Measurements from ENCODE around the gene CCKAR. TPM values are rescaled to one million over a fixed set of nuclear protein-coding genes. Genes with fewer than 3 reads are reported as not detected.

Gene CCKAR
- total RNA-seq, 1 experiment from 2014 or later = not detected

DNA sequence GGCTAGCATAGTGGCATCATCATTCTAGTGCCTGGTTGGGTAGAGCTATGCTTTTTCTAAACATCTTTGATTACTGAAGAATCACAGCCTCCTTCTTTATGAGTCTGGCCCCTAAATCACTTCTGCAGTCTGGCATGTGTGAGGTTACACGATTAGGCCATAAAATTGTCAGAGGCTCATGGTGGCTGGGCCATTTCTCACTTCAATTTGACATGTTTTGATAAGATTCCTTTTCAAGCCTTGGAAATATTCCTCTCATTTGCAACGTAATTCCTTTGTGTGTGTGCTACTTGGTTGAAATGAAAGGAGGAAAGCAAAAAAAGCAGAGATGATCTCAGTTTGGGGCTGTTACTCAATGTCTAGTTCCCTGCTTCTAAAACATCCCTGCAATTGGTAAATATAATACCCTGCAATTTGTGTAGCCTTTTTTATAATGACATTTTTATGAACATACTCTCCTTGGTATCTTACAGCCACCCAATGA is 6.2 kb downstream of the CCKAR start:
- Mint-ChIP-seq H3K27ac (no peak overlapping the region), H3K4me3 (no peak overlapping the region), H3K9me3 (peaks cover 3% of the 10 kb centered on the region; the same call in 1 of the 2 replicates), H3K27me3 (ENCODE audit: low read depth) (no peaks in the 10 kb centered on the region), H3K36me3 (no peaks in the 10 kb centered on the region), H3K4me1 (peaks cover 4% of the 10 kb centered on the region; the same call in 1 of the 2 replicates)
- no peak for TF ChIP-seq CTCF (IDR thresholded peaks at IDR 0.05)
- TF ChIP-seq, protein P1, sequence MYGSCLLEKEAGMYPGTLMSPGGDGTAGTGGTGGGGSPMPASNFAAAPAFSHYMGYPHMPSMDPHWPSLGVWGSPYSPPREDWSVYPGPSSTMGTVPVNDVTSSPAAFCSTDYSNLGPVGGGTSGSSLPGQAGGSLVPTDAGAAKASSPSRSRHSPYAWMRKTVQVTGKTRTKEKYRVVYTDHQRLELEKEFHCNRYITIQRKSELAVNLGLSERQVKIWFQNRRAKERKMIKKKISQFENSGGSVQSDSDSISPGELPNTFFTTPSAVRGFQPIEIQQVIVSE (CRISPR knock-in tag; IDR thresholded peaks at IDR 0.05; ENCODE audit: borderline replicate concordance) = peak; percentile 74; the same call in 1 of the 2 replicates
- ChIA-PET CTCF (no interaction called here), POLR2A (no interaction called here)
- DNase-seq (ENCODE audit: low spot score) (no peak), ATAC-seq (no peak)

GRCh38 chr4:26482508-26483462 is 7.5 kb downstream of the CCKAR start:
- POLR2A ChIA-PET = no interaction called here
- Mint-ChIP-seq H3K9me3 (peaks cover 3% of the 10 kb centered on the region; the same call in 1 of the 2 replicates), H3K36me3 (no peaks in the 10 kb centered on the region), H3K27ac (no peak overlapping the region), H3K4me1 (peaks cover 4% of the 10 kb centered on the region; the same call in 1 of the 2 replicates), H3K4me3 (no peak overlapping the region), H3K27me3 (ENCODE audit: low read depth) (no peaks in the 10 kb centered on the region)
- CTCF ChIA-PET = interaction anchor here (1.1 to 1.8 kb wide), 2 partner anchors 24 to 593 kb away, joined by 4 to 6 read pairs; no protein-coding TSS in a partner anchor
- DNase-seq (ENCODE audit: low spot score) (no peak), ATAC-seq (no peak)
- no peak for TF ChIP-seq ZNF671 (CRISPR knock-in tag; IDR thresholded peaks at IDR 0.05)
- TF ChIP-seq, protein P2, sequence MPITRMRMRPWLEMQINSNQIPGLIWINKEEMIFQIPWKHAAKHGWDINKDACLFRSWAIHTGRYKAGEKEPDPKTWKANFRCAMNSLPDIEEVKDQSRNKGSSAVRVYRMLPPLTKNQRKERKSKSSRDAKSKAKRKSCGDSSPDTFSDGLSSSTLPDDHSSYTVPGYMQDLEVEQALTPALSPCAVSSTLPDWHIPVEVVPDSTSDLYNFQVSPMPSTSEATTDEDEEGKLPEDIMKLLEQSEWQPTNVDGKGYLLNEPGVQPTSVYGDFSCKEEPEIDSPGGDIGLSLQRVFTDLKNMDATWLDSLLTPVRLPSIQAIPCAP (CRISPR knock-in tag; IDR thresholded peaks at IDR 0.05) = no peak
- TF ChIP-seq FOXJ3 (CRISPR knock-in tag; IDR thresholded peaks at IDR 0.05; ENCODE audit: borderline replicate concordance) = no peak
- TF ChIP-seq ETV6 (CRISPR knock-in tag; IDR thresholded peaks at IDR 0.05) = no peak
- TF ChIP-seq ZNF121 (CRISPR knock-in tag; IDR thresholded peaks at IDR 0.05) = no peak
- no peak for TF ChIP-seq HMGA2 (CRISPR knock-in tag; IDR thresholded peaks at IDR 0.05)
- no peak for TF ChIP-seq TCF7 (CRISPR knock-in tag; IDR thresholded peaks at IDR 0.05; ENCODE audit: low read depth)
- TF ChIP-seq FOXK1 (CRISPR knock-in tag; IDR thresholded peaks at IDR 0.05) = no peak
- TF ChIP-seq NFE2L1 (CRISPR knock-in tag; IDR thresholded peaks at IDR 0.05) = no peak
- no peak for TF ChIP-seq ZNF138 (CRISPR knock-in tag; conservative IDR thresholded peaks at IDR 0.05)

- H3K4me3 Mint-ChIP-seq = no peak overlapping the region
- TF ChIP-seq, protein P3, sequence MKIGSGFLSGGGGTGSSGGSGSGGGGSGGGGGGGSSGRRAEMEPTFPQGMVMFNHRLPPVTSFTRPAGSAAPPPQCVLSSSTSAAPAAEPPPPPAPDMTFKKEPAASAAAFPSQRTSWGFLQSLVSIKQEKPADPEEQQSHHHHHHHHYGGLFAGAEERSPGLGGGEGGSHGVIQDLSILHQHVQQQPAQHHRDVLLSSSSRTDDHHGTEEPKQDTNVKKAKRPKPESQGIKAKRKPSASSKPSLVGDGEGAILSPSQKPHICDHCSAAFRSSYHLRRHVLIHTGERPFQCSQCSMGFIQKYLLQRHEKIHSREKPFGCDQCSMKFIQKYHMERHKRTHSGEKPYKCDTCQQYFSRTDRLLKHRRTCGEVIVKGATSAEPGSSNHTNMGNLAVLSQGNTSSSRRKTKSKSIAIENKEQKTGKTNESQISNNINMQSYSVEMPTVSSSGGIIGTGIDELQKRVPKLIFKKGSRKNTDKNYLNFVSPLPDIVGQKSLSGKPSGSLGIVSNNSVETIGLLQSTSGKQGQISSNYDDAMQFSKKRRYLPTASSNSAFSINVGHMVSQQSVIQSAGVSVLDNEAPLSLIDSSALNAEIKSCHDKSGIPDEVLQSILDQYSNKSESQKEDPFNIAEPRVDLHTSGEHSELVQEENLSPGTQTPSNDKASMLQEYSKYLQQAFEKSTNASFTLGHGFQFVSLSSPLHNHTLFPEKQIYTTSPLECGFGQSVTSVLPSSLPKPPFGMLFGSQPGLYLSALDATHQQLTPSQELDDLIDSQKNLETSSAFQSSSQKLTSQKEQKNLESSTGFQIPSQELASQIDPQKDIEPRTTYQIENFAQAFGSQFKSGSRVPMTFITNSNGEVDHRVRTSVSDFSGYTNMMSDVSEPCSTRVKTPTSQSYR (CRISPR knock-in tag; IDR thresholded peaks at IDR 0.05) = no peak
- TF ChIP-seq ATF6 (CRISPR knock-in tag; IDR thresholded peaks at IDR 0.05) (no peak), IRF2 (CRISPR knock-in tag; IDR thresholded peaks at IDR 0.05; ENCODE audit: borderline replicate concordance, low read depth) (no peak), E2F5 (CRISPR knock-in tag; IDR thresholded peaks at IDR 0.05) (no peak), TP53 (CRISPR knock-in tag; IDR thresholded peaks at IDR 0.05) (no peak), NFYB (CRISPR knock-in tag; conservative IDR thresholded peaks at IDR 0.05; ENCODE audit: low read depth) (no peak), MYBL2 (CRISPR knock-in tag; IDR thresholded peaks at IDR 0.05) (no peak)
- TF ChIP-seq, protein P1 (CRISPR knock-in tag; IDR thresholded peaks at IDR 0.05; ENCODE audit: borderline replicate concordance) = no peak
Measured at GRCh38 chr4:26478330-26478729, 12.0 kb downstream of the CCKAR start.

More at GRCh38 chr4:26478330-26478729, 12.0 kb downstream of the CCKAR start:
- Mint-ChIP-seq H3K9me3 (peaks cover 3% of the 10 kb centered on the region; the same call in 1 of the 2 replicates), H3K27ac (no peak overlapping the region; the same call in 1 of the 2 replicates), H3K27me3 (ENCODE audit: low read depth) (no peaks in the 10 kb centered on the region), H3K4me1 (peaks cover 4% of the 10 kb centered on the region; the same call in 1 of the 2 replicates), H3K36me3 (no peaks in the 10 kb centered on the region)
- DNase-seq (ENCODE audit: low spot score) (no peak), ATAC-seq (no peak)
- ChIA-PET CTCF (no interaction called here), POLR2A (no interaction called here)
